Eye (tissue), 1 donor: ENCODE measurements around the gene AKAP13.

Experiments
- DNase-seq: peaks from one replicate; pipeline ENCODE4 v3.0.0-alpha.2; 2015

Gene AKAP13

DNA sequence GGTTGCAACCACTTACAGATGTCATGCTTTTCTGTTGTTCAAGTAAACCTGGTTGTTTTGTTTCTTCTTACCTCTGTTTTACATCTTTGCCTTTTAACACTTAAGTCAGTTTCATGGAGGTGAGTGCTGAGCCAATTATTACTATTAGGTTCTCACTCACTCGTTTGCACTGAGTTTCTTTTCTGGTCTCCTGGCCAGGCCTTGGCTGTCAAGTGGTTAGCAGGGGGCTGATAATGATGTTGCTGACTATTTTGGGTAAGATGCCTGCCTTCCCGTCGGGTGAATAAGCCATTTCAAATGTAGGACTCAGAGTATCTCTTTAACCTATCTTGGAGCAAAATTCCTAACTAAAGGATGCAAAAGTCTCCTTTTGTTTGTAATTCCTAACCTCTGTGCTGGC lies 335.9 kb downstream of the AKAP13 start:
- no peak for DNase-seq

DNA sequence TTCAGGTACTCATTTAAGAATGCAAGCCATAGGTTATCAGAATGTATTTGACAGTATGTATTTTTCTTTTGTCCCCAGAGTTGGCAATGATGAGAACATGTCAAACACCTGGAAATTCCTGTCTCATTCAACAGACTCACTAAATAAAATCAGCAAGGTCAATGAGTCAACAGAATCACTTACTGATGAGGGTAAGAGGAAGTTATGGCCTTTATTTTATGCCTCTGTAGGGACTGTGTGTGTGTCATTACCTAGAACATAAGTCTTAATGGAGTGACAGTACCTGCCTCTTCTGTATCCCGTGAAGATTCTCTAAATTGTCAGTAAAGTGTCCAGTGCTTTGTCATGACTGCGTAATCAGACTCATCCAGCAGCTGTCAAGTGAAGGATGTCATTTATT lies 336.8 kb downstream of the AKAP13 start:
- DNase-seq, result no peak

DNA sequence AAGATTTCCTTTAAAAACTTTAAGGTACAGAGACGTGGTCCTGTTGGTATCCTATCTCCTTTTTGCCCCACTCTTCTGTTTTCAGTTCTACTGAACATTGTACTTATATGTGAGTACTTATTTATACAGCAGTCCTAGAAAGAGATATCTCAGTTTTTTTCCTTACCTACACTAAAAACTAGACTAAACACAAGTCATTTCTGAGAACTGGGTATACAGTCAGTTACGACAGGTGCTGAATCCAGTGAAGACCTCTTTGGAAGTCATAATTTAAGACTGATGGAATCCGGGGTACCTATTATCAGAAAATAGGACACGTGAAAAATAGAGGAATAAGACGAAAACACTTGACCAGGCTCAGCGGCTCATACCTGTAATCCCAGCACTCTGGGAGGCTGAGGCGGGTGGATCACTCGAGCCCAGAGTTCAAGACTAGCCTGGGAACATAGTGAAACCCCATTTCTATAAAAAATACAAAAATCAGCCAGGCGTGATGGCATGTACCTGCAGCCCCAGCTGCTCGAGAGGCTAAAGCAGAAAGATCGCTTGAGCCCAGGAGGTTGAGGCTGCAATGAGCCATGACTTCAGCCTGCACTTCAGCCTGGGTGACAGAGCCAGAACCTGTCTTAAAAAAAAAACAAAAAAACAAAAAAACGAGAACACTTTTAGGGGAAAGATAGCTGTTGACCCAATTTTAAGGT lies 338.0 kb downstream of the AKAP13 start:
- no peak for DNase-seq

DNA sequence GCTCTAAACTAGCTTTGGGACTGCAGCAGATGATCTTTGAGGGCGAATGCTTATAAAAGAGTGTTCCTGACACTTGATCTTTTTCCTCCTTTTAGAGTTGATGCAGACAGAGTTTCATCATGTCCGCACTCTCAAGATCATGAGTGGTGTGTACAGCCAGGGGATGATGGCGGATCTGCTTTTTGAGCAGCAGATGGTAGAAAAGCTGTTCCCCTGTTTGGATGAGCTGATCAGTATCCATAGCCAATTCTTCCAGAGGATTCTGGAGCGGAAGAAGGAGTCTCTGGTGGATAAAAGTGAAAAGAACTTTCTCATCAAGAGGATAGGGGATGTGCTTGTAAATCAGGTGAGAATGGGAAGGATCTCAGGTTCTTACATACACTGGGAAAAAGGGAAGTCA lies 338.6 kb downstream of the AKAP13 start:
- DNase-seq, result no peak

- DNase-seq, result no peak
Observed at GRCh38 chr15:85722374-85723152, 342.2 kb downstream of the AKAP13 start.

GRCh38 chr15:85723960-85724945 lies 343.9 kb downstream of the AKAP13 start:
- no peak for DNase-seq

DNA sequence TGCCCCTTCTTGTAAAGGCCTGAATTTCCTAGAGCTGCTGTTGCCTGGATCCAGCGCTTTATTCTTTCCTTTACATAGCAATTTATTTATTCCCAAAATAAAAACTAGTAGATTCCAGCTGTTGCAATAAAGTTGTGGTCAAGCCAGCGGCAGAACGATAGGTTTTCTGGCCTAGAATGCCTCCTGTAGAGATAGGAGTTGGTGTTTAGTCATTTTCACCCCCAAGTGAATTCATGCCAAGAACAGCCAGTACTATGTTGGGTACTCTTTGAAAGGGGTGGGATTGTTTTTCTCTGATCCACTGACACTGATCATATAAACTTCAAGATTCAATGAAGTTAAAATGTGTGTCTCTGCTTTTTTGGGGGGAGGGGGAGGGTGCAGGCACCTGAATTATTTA lies 344.6 kb downstream of the AKAP13 start:
- DNase-seq, result no peak

GRCh38 chr15:85725564-85725963 lies 345.2 kb downstream of the AKAP13 start:
- DNase-seq, result no peak

- no peak for DNase-seq
Observed at GRCh38 chr15:85726454-85726853, 346.1 kb downstream of the AKAP13 start.

- DNase-seq, result no peak
Observed at GRCh38 chr15:85727068-85727467, 346.7 kb downstream of the AKAP13 start.

GRCh38 chr15:85730001-85730820 lies 349.8 kb downstream of the AKAP13 start:
- peak; percentile 91 for DNase-seq

GRCh38 chr15:85733416-85733815 lies 353.0 kb downstream of the AKAP13 start:
- peak; percentile 58 for DNase-seq

DNA sequence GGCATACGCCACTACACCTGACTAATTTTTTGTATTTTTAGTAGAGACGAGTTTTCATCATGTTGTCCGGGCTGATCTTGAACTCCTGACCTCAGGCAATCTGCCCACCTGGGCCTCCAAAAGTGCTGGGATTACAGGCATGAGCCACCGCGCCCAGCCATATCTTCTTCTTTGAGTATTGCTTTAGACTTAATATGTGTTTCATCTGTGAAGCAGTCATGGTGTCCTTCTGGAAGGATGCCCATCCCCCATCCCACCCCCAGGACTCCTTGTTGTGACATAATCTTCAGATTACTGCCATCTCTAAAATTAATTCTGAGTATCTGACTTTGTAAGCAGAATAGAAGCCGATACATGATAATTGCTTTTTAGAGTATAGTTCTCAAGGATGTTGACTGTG lies 356.7 kb downstream of the AKAP13 start:
- DNase-seq, result no peak

DNA sequence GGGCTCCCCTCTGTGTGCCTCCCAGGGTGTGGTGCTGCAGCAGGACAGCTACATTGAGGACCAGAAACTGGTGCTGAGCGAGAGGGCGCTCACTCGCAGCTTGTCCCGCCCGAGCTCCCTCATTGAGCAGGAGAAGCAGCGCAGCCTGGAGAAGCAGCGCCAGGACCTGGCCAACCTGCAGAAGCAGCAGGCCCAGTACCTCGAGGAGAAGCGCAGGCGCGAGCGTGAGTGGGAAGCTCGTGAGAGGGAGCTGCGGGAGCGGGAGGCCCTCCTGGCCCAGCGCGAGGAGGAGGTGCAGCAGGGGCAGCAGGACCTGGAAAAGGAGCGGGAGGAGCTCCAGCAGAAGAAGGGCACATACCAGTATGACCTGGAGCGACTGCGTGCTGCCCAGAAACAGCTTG lies 360.6 kb downstream of the AKAP13 start:
- no peak for DNase-seq

GRCh38 chr15:85741662-85742061 lies 361.3 kb downstream of the AKAP13 start:
- DNase-seq, result no peak

DNA sequence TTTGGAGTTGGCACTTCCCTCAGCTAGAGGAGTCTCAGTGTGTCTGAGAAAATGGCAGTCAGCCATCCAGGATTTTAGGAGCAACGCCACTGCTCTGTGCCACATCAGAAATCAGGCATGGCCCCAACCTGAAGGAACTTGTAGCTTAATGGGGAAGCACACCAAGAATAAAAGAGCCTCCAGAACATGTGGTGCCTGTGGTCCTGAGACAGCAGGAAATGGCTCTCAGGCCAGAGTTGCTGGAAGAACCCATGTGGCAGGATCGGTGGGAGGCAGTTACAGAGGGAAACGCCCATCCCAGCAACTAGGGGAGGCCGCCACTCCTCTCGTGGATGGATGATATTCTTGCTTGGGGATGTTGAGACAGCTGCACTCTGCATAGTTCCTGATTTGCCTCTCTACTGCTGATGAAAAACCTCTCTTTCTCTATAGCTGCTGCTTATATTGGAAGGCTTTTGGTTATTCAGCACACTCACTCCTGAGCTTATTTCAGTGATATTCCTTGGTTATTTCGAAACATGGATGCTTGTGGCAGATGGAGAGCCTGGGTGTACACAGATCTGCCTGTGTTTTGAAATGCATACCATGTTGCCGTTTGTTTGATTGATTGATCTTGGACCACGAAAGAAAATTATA lies 361.9 kb downstream of the AKAP13 start:
- peak; percentile 40 for DNase-seq

DNA sequence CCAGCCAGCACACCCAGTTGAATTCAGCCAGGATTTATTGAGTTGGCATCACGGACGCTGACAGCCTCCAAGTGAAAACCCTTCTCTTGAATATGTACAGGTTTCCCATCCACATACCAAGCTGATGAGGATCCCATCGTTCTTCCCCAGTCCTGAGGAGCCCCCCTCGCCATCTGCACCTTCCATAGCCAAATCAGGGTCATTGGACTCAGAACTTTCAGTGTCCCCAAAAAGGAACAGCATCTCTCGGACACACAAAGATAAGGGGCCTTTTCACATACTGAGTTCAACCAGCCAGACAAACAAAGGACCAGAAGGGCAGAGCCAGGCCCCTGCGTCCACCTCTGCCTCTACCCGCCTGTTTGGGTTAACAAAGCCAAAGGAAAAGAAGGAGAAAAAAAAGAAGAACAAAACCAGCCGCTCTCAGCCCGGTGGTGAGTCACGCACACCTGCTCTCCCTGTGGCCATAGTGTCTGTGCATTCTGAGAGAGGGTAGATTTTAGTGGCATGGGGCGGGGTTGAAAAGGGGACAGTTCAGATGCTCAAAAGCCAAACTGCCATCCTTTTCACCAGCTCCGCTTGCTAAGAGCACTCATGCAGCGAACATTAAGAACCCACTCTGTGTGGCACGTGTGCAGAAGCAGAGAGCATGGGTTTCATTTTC lies 363.1 kb downstream of the AKAP13 start:
- no peak for DNase-seq

DNA sequence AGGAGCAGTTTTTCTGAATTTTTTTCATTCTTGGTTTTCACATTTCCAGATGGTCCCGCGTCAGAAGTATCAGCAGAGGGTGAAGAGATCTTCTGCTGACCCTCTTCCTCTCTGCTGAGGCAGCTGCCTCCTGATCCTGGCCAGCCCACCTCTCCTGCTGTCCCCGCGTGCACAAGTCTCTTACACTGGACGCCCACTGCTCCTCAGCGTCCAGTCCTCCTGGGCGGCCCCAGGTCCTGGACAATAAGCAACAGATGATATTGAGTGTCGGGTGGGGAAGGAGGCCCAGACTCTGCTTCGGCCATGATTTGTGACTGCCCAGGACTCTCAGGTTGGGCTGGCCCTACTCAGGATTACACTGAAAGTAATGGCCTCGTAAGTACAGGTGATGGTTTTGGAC lies 364.2 kb downstream of the AKAP13 start:
- no peak for DNase-seq

GRCh38 chr15:85745023-85745422 lies 364.6 kb downstream of the AKAP13 start:
- no peak for DNase-seq

- DNase-seq, result peak; percentile 25
Observed at GRCh38 chr15:85745525-85746150, 365.2 kb downstream of the AKAP13 start.

- DNase-seq, result no peak
Observed at GRCh38 chr15:85746641-85747040, 366.2 kb downstream of the AKAP13 start.
